HEK293 (cell line): ENCODE data around the gene CLK2.

Source experiments
- BCL11A ChIP-seq: fragments of 450-650 bp; formaldehyde crosslinking; IDR thresholded peaks from 2 replicates; pipeline ENCODE4 v1.5.1; 2016; ENCODE audit warnings: low read depth, missing biosample characterization, missing genetic modification characterization
- HOXA7 ChIP-seq: sonication (generic); formaldehyde crosslinking; IDR thresholded peaks from 2 replicates; pipeline ENCODE4 v1.8.1; 2022; ENCODE audit warnings: missing genetic modification reagents, borderline replicate concordance
- IKZF3 ChIP-seq: fragments of 450-650 bp; IDR thresholded peaks from 2 replicates; pipeline ENCODE4 v1.5.0; 2018; ENCODE audit warnings: missing biosample characterization, mild to moderate bottlenecking, missing genetic modification characterization, moderate library complexity
- SETDB1 ChIP-seq: IDR thresholded peaks from one replicate; pipeline ENCODE4 v1.6.1; 2017; ENCODE audit warnings: mild to moderate bottlenecking, low read length, moderate library complexity, mixed read lengths; ENCODE audit not compliant: insufficient read length
- ZBTB21 ChIP-seq: fragments of 450-650 bp; formaldehyde crosslinking; IDR thresholded peaks from 2 replicates; pipeline ENCODE4 v1.5.1; 2017; ENCODE audit warnings: missing biosample characterization, missing genetic modification characterization
- ZNF114 ChIP-seq: fragments of 450-650 bp; formaldehyde crosslinking; IDR thresholded peaks from 2 replicates; pipeline ENCODE4 v1.5.0; 2017; ENCODE audit warnings: missing biosample characterization, missing genetic modification characterization
- ZNF19 ChIP-seq: fragments of 450-650 bp; formaldehyde crosslinking; IDR thresholded peaks from 2 replicates; pipeline ENCODE4; 2016; ENCODE audit warnings: missing biosample characterization, missing genetic modification characterization, low read depth
- ZNF274 ChIP-seq, 2 experiments: fragments of 200-500 bp in 1 of 2; fragments of 450-650 bp in 1 of 2; sonication (Bioruptor generic) in 1 of 2; formaldehyde crosslinking in 1 of 2; IDR thresholded peaks; 2 replicates each; pipeline versions ENCODE4 v1.5.1 to v1.6.1; 2014 to 2016; ENCODE audit warnings: borderline replicate concordance in 1 of 2, inconsistent platforms in 1 of 2, low read length in 1 of 2, missing biosample characterization in 1 of 2, missing genetic modification characterization in 1 of 2
- ZNF660 ChIP-seq: fragments of 450-650 bp; IDR thresholded peaks from 2 replicates; pipeline ENCODE4 v1.5.1; 2018; ENCODE audit warnings: missing biosample characterization, mild to moderate bottlenecking, missing genetic modification characterization
- TF ChIP-seq, protein P1 (sequence below): fragments of 450-650 bp; formaldehyde crosslinking; IDR thresholded peaks from 2 replicates; pipeline ENCODE4 v1.5.1; 2016; ENCODE audit warnings: missing biosample characterization, missing genetic modification characterization
- TF ChIP-seq, protein P2 (sequence below): fragments of 450-650 bp; formaldehyde crosslinking; IDR thresholded peaks from 2 replicates; pipeline ENCODE4 v1.5.1; 2016; ENCODE audit warnings: missing biosample characterization, missing genetic modification characterization
- TF ChIP-seq, protein P3 (sequence below): fragments of 450-650 bp; formaldehyde crosslinking; IDR thresholded peaks from 2 replicates; pipeline ENCODE4 v1.5.1; 2016; ENCODE audit warnings: missing biosample characterization, missing genetic modification characterization
- TF ChIP-seq, protein P4 (sequence below): fragments of 450-650 bp; formaldehyde crosslinking; IDR thresholded peaks from 2 replicates; pipeline ENCODE4 v1.5.1; 2017; ENCODE audit warnings: missing biosample characterization, mild to moderate bottlenecking, missing genetic modification characterization, moderate library complexity

DNA sequence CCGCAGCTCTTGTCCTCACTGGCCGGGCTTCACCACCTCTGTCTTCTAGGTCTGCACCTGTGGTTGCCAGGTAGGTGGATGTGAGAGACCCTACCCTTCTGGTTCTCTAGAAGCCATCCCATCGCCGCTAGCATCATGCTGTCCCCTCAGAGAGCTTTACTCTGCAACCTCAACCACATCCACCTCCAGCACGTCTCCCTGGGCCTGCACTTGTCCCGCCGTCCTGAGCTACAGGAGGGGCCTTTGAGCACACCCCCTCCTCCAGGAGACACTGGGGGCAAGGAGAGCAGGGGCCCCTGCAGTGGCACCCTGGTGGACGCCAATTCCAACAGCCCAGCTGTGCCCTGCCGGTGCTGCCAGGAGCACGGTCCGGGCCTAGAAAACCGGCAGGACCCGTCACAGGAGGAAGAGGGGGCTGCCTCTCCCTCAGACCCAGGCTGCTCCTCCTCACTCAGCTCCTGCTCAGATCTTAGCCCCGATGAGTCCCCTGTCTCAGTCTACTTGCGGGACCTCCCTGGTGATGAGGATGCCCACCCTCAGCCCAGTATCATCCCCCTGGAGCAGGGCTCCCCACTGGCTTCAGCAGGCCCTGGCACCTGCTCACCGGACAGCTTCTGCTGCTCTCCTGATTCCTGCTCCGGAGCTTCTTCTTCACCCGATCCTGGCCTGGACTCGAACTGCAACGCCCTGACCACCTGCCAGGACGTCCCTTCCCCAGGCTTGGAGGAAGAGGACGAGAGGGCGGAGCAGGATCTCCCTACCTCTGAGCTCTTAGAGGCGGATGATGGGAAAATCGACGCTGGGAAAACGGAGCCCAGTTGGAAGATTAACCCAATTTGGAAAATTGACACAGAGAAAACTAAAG is 48.6 kb upstream of the CLK2 start:
- TF ChIP-seq, protein P1, sequence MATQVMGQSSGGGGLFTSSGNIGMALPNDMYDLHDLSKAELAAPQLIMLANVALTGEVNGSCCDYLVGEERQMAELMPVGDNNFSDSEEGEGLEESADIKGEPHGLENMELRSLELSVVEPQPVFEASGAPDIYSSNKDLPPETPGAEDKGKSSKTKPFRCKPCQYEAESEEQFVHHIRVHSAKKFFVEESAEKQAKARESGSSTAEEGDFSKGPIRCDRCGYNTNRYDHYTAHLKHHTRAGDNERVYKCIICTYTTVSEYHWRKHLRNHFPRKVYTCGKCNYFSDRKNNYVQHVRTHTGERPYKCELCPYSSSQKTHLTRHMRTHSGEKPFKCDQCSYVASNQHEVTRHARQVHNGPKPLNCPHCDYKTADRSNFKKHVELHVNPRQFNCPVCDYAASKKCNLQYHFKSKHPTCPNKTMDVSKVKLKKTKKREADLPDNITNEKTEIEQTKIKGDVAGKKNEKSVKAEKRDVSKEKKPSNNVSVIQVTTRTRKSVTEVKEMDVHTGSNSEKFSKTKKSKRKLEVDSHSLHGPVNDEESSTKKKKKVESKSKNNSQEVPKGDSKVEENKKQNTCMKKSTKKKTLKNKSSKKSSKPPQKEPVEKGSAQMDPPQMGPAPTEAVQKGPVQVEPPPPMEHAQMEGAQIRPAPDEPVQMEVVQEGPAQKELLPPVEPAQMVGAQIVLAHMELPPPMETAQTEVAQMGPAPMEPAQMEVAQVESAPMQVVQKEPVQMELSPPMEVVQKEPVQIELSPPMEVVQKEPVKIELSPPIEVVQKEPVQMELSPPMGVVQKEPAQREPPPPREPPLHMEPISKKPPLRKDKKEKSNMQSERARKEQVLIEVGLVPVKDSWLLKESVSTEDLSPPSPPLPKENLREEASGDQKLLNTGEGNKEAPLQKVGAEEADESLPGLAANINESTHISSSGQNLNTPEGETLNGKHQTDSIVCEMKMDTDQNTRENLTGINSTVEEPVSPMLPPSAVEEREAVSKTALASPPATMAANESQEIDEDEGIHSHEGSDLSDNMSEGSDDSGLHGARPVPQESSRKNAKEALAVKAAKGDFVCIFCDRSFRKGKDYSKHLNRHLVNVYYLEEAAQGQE (tag by site-specific recombination): no peak
- TF ChIP-seq, protein P2, sequence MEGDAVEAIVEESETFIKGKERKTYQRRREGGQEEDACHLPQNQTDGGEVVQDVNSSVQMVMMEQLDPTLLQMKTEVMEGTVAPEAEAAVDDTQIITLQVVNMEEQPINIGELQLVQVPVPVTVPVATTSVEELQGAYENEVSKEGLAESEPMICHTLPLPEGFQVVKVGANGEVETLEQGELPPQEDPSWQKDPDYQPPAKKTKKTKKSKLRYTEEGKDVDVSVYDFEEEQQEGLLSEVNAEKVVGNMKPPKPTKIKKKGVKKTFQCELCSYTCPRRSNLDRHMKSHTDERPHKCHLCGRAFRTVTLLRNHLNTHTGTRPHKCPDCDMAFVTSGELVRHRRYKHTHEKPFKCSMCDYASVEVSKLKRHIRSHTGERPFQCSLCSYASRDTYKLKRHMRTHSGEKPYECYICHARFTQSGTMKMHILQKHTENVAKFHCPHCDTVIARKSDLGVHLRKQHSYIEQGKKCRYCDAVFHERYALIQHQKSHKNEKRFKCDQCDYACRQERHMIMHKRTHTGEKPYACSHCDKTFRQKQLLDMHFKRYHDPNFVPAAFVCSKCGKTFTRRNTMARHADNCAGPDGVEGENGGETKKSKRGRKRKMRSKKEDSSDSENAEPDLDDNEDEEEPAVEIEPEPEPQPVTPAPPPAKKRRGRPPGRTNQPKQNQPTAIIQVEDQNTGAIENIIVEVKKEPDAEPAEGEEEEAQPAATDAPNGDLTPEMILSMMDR (tag by site-specific recombination): no peak
- TF ChIP-seq, protein P3, sequence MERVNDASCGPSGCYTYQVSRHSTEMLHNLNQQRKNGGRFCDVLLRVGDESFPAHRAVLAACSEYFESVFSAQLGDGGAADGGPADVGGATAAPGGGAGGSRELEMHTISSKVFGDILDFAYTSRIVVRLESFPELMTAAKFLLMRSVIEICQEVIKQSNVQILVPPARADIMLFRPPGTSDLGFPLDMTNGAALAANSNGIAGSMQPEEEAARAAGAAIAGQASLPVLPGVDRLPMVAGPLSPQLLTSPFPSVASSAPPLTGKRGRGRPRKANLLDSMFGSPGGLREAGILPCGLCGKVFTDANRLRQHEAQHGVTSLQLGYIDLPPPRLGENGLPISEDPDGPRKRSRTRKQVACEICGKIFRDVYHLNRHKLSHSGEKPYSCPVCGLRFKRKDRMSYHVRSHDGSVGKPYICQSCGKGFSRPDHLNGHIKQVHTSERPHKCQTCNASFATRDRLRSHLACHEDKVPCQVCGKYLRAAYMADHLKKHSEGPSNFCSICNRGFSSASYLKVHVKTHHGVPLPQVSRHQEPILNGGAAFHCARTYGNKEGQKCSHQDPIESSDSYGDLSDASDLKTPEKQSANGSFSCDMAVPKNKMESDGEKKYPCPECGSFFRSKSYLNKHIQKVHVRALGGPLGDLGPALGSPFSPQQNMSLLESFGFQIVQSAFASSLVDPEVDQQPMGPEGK (tag by site-specific recombination): 0 out of 2 replicates have a peak, but pooled peaks have one; percentile 19
- TF ChIP-seq BCL11A (tag by site-specific recombination) (no peak), ZBTB21 (tag by site-specific recombination) (no peak), HOXA7 (no peak), ZNF114 (tag by site-specific recombination) (no peak), IKZF3 (tag by site-specific recombination) (0 out of 2 replicates have a peak, but pooled peaks have one; percentile 56), ZNF19 (tag by site-specific recombination) (no peak), ZNF274 (IDR thresholded peaks at IDR 0.05; ENCODE audit: low read length) (no peak), ZNF274 (tag by site-specific recombination; IDR thresholded peaks at IDR 0.05; ENCODE audit: borderline replicate concordance) (no peak), SETDB1 (no peak), ZNF660 (tag by site-specific recombination) (no peak)
- TF ChIP-seq, protein P4, sequence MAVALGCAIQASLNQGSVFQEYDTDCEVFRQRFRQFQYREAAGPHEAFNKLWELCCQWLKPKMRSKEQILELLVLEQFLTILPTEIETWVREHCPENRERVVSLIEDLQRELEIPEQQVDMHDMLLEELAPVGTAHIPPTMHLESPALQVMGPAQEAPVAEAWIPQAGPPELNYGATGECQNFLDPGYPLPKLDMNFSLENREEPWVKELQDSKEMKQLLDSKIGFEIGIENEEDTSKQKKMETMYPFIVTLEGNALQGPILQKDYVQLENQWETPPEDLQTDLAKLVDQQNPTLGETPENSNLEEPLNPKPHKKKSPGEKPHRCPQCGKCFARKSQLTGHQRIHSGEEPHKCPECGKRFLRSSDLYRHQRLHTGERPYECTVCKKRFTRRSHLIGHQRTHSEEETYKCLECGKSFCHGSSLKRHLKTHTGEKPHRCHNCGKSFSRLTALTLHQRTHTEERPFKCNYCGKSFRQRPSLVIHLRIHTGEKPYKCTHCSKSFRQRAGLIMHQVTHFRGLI (tag by site-specific recombination): no peak
